Uterus (tissue), 4 donors: Measurements from ENCODE around the gene MST1. TPM values are rescaled to one million over a fixed set of nuclear protein-coding genes. Genes with fewer than 3 reads are reported as not detected.

ENCODE experiments used
- DNase-seq, 2 donors: peaks; one replicate each; pipeline ENCODE4 v3.0.0-alpha.2; 2019 to 2020
- H3K27ac ChIP-seq, 2 donors: fragments of 200-600 bp; sonication (generic); 1 replicate in 1 of 2; 2 replicates in 1 of 2; pipeline ENCODE4 v1.5.1; 2016 to 2018
- H3K27me3 ChIP-seq, 2 donors: fragments of 200-600 bp; sonication (generic); one replicate each; pipeline ENCODE4 v1.5.1; 2018 to 2019; ENCODE audit warnings: control low read depth in 1 of 2
- H3K36me3 ChIP-seq, 2 donors: fragments of 200-600 bp; sonication (generic); one replicate each; pipeline ENCODE4 v1.5.1; 2019; ENCODE audit warnings: control low read depth in 1 of 2
- H3K4me1 ChIP-seq, 2 donors: fragments of 200-600 bp; sonication (generic); one replicate each; pipeline ENCODE4 v1.5.1; 2018 to 2019; ENCODE audit warnings: control low read depth in 1 of 2
- H3K4me3 ChIP-seq, 2 donors: fragments of 200-600 bp; sonication (generic); 1 replicate in 1 of 2; 2 replicates in 1 of 2; pipeline ENCODE4 v1.5.1; 2018 to 2019; ENCODE audit warnings: mild to moderate bottlenecking in 1 of 2
- H3K9me3 ChIP-seq, 2 donors: fragments of 200-600 bp; sonication (generic); one replicate each; pipeline ENCODE4 v1.5.1; 2019; ENCODE audit warnings: control low read depth in 1 of 2
- CTCF ChIP-seq, 4 experiments: fragments of 200-600 bp in 2 of 4; fragments of 450-650 bp in 2 of 4; sonication (generic) in 2 of 4; IDR thresholded peaks; one replicate each; pipeline ENCODE4 v1.5.1; 2016 to 2019; ENCODE audit warnings: antibody characterized with exemption in 4 of 4, mild to moderate bottlenecking in 2 of 4, moderate library complexity in 1 of 4
- POLR2A ChIP-seq, 2 donors: fragments of 450-650 bp; IDR thresholded peaks; one replicate each; pipeline ENCODE4 v1.6.1; 2016; ENCODE audit warnings: antibody characterized with exemption in 2 of 2, mild to moderate bottlenecking in 1 of 2, moderate library complexity in 1 of 2
- intact Hi-C: fragments of 100-400 bp; cut with DNase I; formaldehyde crosslinking; loops from one replicate; pipeline ENCODE4 v1.15.1; 2023; ENCODE audit warnings: low total_unique reads
- total RNA-seq, 4 donors: library from RNA; depleted of rRNA in 3 of 4; stranded (reverse); fragments of >200 nt in 3 of 4; gene quantifications; one replicate each; pipeline versions ENCODE4 v1.1.0 to v1.2.4, GENCODE V29; 2014 to 2023
- donor health status: DM: yes; HTN: yes; CAD: no.

MST1 gene
- total RNA-seq, 4 donors from 2014 or later: 5.1 to 11.5 (median 10.4) TPM; not detected in 1

DNA sequence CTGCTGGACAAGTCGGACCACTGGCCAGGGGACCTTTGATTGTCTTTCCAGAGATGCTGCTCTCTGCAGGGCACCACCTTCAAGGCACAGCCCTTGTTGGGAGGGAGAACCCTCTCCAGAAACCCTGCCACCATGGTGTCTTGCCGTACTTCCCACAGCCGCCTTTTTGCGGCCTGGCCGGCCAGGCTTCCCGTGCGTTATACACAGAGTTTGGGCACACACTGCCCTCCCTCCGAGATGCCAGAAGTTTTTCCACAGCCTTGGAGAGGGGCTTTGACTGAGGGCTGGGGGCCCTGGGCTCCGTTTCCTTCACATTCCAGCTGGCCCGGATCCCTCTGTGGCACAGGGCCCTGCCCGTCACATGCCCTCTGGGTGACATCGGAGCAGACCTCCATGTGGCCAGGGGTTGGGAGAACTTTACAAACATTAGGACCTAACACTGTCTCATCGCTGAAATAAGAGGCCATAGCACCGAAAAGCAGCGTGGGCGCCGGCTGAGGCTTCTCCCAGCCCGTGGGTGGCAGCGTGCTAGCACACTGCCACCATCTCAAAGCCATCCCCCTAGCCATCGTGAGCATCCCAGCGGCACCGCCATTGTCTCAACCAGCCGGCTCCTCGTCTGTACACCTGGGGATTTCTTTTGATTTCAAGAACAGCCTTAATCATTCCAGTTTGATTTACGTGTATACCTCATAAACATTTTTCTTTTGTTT lies 21.4 kb downstream of the MST1 start:
- intact Hi-C loops: loop anchor here (5.0 kb wide), 1 partner anchor 131 kb away; no protein-coding TSS in a partner anchor

DNA sequence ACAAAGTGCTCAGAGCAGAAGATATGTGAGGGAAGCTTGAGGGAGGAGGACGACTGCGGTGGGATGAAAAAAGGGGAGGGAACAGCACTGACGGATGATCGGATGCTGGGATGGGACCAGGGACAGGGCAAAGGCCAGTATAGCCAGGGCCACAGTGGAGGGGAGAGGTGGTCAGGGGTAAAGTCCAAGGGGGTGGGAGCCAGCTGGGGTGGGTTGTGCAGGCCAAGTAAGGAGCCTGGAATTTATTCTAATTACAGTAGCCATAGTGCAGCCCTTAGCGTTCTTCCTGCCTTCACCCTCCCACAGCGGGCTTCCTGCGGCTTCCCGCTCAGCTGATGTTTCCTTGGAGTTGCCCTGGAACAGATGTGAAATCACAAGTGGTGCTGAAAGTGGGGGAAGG lies 22.7 kb downstream of the MST1 start:
- Histone ChIP-seq H3K4me1 (no peaks in the 10 kb centered on the region), H3K27me3 (no peaks in the 10 kb centered on the region), H3K9me3 (no peaks in the 10 kb centered on the region), H3K27ac (no peak overlapping the region), H3K36me3 (no peaks in the 10 kb centered on the region), H3K4me3 (no peak overlapping the region)
- DNase-seq: no peak
- intact Hi-C loops: loop anchor here (5.0 kb wide), 1 partner anchor 129 kb away; no protein-coding TSS in a partner anchor
- TF ChIP-seq CTCF (IDR thresholded peaks at IDR 0.05): no peak
- no peak for TF ChIP-seq POLR2A (IDR thresholded peaks at IDR 0.05)

More for the DNA sequence above, 21.4 kb downstream of the MST1 start:
- no peaks in the 10 kb centered on the region for H3K36me3 ChIP-seq
- H3K9me3 ChIP-seq: no peaks in the 10 kb centered on the region
- DNase-seq: no peak
- H3K4me3 ChIP-seq: no peak overlapping the region
- H3K27ac ChIP-seq: no peak overlapping the region
- no peaks in the 10 kb centered on the region for H3K27me3 ChIP-seq
- no peaks in the 10 kb centered on the region for H3K4me1 ChIP-seq
- TF ChIP-seq CTCF (IDR thresholded peaks at IDR 0.05) (no peak), POLR2A (IDR thresholded peaks at IDR 0.05) (no peak)

- Histone ChIP-seq H3K4me1 (no peaks in the 10 kb centered on the region), H3K4me3 (no peak overlapping the region), H3K27ac (no peak overlapping the region), H3K36me3 (no peaks in the 10 kb centered on the region), H3K27me3 (no peaks in the 10 kb centered on the region), H3K9me3 (no peaks in the 10 kb centered on the region)
- TF ChIP-seq POLR2A (IDR thresholded peaks at IDR 0.05) (no peak), CTCF (IDR thresholded peaks at IDR 0.05) (no peak)
- intact Hi-C loops: loop anchor here (5.0 kb wide), 1 partner anchor 129 kb away; no protein-coding TSS in a partner anchor
- no peak for DNase-seq
Observed at GRCh38 chr3:49665822-49666519, 23.3 kb downstream of the MST1 start.

DNA sequence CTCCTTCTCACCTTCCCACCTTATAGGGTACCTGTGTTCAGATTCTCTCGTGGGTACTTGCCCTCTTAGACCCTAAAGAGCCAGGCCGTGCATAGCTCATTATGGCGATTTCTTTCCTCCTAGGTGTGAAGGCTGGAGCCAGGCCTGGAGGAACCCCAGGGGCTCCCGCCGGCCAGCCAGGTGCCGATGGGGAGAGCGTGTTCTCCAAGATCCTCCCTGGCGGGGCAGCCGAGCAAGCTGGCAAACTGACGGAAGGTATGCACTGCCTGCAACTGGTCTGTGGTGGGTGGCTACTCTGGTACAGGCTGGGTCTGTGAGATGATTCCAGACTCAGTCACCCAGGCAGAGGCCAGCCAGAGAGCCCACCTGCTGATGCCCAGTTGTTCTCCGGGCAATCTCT lies 25.0 kb downstream of the MST1 start:
- Histone ChIP-seq H3K9me3 (no peaks in the 10 kb centered on the region), H3K27me3 (no peaks in the 10 kb centered on the region), H3K4me3 (no peak overlapping the region), H3K4me1 (no peaks in the 10 kb centered on the region), H3K36me3 (no peaks in the 10 kb centered on the region), H3K27ac (no peak overlapping the region)
- no peak for TF ChIP-seq POLR2A (IDR thresholded peaks at IDR 0.05)
- TF ChIP-seq CTCF (IDR thresholded peaks at IDR 0.05): no peak
- no peak for DNase-seq
- intact Hi-C loops: no loop called here

GRCh38 chr3:49663831-49664230 lies 25.4 kb downstream of the MST1 start:
- no peaks in the 10 kb centered on the region for H3K9me3 ChIP-seq
- no peak for DNase-seq
- H3K27ac ChIP-seq: no peak overlapping the region
- no peak for TF ChIP-seq CTCF (IDR thresholded peaks at IDR 0.05)
- TF ChIP-seq POLR2A (IDR thresholded peaks at IDR 0.05): no peak
- H3K27me3 ChIP-seq: no peaks in the 10 kb centered on the region
- no peak overlapping the region for H3K4me3 ChIP-seq
- no peaks in the 10 kb centered on the region for H3K36me3 ChIP-seq
- no peaks in the 10 kb centered on the region for H3K4me1 ChIP-seq
- intact Hi-C loops: no loop called here
